A549 (cell line): ENCODE results near the gene HDLBP.

Experiments used
- EP300 ChIP-seq, 2 experiments: fragments of >200 bp; sonication (Bioruptor Twin); formaldehyde crosslinking; IDR thresholded peaks; 2 replicates in 1 of 2; 3 replicates in 1 of 2; pipeline ENCODE4 v1.6.1; 2016 to 2017
- GATA3 ChIP-seq: IDR thresholded peaks from 2 replicates; pipeline ENCODE4 v1.6.1; 2012; ENCODE audit warnings: borderline replicate concordance
- MAZ ChIP-seq: fragments of 150-350 bp; IDR thresholded peaks from 2 replicates; pipeline ENCODE4 v1.6.1; 2014; ENCODE audit warnings: antibody characterized with exemption, low read depth, low read length, borderline replicate concordance
- POLR2A ChIP-seq: IDR thresholded peaks from 2 replicates; pipeline ENCODE4 v1.6.1; 2012; ENCODE audit warnings: mild to moderate bottlenecking, low read length
- RCOR1 ChIP-seq: fragments of 150-350 bp; IDR thresholded peaks from 2 replicates; pipeline ENCODE4 v1.6.1; 2014; ENCODE audit warnings: antibody characterized with exemption, low read length, low read depth
- REST ChIP-seq: fragments of 200-600 bp; sonication (generic); IDR thresholded peaks from 2 replicates; pipeline ENCODE4 v1.6.1; 2016; ENCODE audit warnings: antibody characterized with exemption, mild to moderate bottlenecking, moderate library complexity
- RFX5 ChIP-seq: fragments of 450-650 bp; IDR thresholded peaks from 2 replicates; pipeline ENCODE4 v1.7.1; 2014; ENCODE audit warnings: antibody characterized with exemption, mild to moderate bottlenecking, moderate library complexity
- SMC3 ChIP-seq: fragments of >200 bp; sonication (Bioruptor Twin); formaldehyde crosslinking; IDR thresholded peaks from 3 replicates; pipeline ENCODE4 v1.6.1; 2018; ENCODE audit warnings: inconsistent platforms
- ZC3H11A ChIP-seq: fragments of 450-650 bp; IDR thresholded peaks from 2 replicates; pipeline ENCODE4 v1.6.1; 2014; ENCODE audit warnings: antibody characterized with exemption, mild to moderate bottlenecking
- TF ChIP-seq, protein P1 (sequence below): fragments of >200 bp; sonication (Bioruptor Twin); formaldehyde crosslinking; IDR thresholded peaks from 3 replicates; pipeline ENCODE4 v1.5.1; 2016

GRCh38 chr2:241182531-241183133, 132.8 kb downstream of the HDLBP start:
- TF ChIP-seq, protein P1, sequence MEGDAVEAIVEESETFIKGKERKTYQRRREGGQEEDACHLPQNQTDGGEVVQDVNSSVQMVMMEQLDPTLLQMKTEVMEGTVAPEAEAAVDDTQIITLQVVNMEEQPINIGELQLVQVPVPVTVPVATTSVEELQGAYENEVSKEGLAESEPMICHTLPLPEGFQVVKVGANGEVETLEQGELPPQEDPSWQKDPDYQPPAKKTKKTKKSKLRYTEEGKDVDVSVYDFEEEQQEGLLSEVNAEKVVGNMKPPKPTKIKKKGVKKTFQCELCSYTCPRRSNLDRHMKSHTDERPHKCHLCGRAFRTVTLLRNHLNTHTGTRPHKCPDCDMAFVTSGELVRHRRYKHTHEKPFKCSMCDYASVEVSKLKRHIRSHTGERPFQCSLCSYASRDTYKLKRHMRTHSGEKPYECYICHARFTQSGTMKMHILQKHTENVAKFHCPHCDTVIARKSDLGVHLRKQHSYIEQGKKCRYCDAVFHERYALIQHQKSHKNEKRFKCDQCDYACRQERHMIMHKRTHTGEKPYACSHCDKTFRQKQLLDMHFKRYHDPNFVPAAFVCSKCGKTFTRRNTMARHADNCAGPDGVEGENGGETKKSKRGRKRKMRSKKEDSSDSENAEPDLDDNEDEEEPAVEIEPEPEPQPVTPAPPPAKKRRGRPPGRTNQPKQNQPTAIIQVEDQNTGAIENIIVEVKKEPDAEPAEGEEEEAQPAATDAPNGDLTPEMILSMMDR: no peak
- TF ChIP-seq EP300 (IDR thresholded peaks at IDR 0.05) (no peak), GATA3 (no peak), REST (no peak), POLR2A (no peak), MAZ (no peak), ZC3H11A (no peak), SMC3 (no peak), RCOR1 (no peak), RFX5 (no peak)
